SW480 (cell line): Measurements from ENCODE around the gene TERB2.
A peak's percentile ranks its signal among the peaks of the same experiment; 100 is the strongest.
"Not testable (repeated sequence)": the region's sequence is repeated elsewhere in the genome, so short reads cannot be mapped to it uniquely, and the experiment has no call there.

Experiments used
- DNase-seq: peaks from one replicate; pipeline ENCODE4 v3.0.0-alpha.2; 2016; ENCODE audit warnings: low spot score

TERB2 gene

DNA sequence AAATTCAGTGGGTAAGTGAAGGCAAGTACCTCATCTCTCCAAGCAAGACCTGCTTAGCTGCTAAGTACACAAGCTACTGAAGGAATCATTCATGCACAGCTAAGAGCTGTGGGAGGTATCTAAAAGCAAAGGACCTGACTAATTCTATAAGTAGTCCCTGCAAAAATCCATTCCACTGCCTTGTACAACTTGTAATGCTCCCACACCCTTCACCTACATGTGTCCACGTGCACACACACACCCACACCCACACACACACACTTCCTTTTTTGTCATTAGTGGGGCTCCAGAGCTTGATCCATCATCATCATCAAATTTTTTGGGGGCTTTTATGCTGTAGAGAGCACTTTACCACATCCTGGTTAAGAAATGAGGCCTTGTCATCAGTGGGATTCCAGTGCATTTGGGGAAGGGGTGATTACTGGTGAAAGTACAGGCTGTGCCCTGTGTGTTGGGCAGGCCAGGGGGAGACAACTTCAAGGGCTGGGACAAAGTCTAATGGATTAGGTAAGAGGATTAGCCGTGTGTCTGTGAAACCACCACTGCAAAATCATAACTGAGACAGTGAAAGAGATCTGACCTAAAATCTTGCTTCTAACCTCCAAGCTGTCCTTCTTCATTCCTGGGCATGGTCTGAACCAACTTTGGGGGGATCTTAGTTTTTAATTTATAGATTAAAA lies 47.4 kb downstream of the TERB2 start:
- not testable (repeated sequence) for DNase-seq

DNA sequence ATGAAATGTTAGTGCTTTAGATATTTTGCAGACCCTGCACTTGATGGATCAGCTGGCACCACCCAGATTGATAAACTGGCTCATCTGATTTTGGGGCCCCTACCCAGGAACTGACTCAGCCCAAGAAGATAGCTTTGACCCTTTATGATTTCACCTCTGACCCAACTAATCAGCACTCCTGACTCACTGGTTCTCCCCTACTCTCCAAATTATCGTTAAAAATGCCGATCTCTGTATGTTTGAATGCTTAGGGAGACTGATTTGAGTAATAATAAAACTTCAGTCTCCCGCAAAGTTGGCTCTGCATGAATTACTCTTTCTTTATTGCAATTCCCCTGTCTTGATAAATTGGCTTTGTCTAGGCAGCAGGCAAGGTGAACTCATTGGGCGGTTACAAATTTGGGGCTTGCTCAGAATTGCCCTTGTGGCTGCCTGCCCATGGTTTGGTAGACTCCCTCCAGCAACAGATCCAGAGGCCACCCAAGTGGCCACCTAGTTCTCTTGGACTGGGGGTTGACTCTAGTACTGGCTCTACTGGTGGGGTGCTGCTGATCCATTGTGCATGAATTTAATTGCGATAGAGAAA lies 48.2 kb downstream of the TERB2 start:
- DNase-seq: not testable (repeated sequence)

DNA sequence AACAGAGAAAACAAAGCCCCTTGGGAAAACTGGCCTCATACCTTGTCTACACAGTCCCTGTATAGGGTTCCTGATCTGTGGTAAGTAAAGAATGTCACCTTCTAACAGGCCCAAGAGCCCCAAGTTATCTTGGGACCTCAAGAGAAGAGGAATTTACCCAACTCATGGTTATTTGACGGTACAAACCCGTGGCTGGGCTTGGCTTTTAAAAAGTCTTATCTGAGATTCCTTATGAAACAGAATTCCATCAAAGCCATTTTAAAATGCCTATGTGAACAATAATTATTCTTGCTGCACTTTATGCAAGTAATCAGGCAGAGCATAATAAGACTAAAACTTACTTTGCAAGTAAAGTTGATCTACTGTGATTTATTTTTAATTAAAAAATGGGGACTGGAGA lies 52.6 kb downstream of the TERB2 start:
- DNase-seq: no peak

DNA sequence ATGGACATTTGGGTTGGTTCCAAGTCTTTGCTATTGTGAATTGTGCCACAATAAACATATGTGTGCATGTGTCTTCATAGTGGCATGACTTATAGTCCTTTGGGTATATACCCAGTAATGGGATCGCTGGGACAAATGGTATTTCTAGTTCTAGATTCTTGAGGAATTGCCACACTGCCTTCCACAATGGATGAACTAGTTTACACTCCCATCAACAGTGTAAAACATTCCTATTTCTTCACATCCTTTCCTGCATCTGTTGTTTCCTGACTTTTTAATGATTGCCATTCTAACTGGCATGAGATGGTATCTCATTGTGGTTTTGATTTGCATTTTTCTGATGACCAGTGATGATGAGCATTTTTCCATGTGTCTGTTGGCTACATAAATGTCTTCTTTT lies 58.6 kb downstream of the TERB2 start:
- not testable (repeated sequence) for DNase-seq

DNA sequence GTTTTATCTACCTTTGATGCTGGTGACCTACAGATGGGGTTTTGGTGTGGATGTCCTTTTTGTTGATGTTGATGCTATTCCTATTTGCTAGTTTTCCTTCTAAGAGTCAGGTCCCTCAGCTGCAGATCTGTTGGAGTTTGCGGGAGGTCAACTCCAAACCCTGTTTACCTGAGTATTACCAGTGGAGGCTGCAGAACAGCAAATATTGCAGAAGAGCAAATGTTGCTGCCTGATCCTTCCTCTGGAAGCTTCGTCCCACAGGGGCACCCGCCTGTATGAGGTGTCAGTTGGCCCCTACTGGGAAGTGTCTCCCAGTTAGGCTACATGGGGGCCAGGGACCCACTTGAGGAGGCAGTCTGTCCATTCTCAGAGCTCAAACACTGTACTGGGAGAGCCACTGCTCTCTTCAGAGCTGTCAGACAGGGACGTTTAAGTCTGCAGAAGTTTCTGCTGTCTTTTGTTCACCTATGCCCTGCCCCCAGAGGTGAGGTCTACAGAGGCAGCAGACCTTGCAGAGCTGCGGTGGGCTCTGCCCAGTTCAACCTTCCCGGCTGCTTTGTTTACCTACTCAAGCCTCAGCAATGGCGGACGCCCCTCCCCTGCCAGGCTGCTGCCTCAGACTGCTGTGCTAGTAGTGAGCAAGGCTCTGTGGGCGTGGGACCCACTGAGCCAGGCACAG lies 63.9 kb downstream of the TERB2 start:
- not testable (repeated sequence) for DNase-seq

DNA sequence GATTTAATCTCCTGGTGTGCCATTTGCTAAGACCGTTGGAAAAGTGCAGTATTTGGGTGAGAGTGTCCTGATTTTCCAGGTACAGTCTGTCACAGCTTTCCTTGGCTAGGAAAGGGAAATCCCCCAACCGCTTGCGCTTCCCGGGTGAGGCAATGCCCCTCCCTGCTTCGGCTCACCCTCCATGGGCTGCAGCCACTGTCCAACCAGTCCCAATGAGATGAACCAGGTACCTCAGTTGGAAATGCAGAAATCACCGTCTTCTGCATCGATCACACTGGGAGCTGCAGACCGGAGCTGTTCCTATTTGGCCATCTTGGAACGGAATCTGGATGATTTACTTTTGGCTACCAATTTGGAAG lies 64.4 kb downstream of the TERB2 start:
- not testable (repeated sequence) for DNase-seq

DNA sequence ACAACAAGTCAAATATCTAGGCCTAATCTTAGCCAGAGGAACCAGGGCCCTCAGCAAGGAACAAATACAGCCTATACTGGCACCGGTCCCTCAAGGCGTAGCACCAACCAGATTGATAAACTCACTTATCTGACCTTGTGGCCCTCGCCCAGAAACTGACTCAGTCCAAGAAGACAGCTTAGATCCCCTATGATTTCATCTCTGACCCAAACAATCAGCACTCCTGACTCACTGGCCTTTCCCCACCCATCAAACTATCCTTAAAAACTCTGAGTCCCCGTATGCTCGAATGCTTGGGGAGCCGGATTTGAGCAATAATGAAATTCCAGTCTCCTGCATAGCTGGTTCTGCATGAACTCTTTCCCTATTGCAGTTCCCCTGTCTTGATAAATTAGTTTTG lies 64.9 kb downstream of the TERB2 start:
- no peak for DNase-seq

DNA sequence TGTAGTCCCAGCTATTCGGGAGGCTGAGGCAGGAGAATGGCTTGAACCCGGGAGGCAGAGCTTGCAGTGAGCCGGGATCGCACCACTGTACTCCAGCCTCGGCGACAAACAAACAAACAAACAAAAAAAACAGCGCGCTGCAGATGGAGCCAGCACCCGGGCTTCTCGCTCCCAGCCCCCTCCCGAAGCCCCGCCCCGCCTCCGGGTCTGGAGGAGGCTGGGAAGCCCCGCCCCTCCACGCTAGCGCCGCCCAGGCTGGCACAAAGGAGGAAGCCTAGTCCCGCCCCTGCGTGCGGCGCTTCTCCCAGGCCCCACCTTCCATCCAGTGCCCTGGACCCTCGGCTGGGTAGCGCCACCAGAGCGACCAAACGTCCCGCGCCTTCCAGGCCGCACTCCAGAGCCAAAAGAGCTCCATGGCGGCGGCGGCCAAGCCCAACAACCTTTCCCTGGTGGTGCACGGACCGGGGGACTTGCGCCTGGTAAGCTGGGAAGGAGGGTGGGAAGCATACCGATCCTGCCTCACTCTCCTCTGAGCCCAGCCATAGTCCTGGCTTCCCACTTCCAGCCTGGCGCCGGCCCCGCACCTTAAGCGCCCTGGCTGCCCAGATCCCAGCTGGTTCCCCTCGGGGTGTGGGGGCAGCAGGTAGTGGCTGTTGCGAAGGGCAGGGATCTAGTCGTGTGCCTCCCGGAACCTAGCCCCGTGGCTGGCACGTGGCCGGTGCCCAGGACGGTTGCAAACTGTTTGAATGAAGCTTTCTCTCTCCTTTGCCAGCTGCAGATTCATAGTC lies 66.6 kb downstream of the TERB2 start, which contains the start of gene SORD:
Gene SORD, plus strand, starts transcription at position 325 of the 788 bp plus-strand sequence. Its CDS starts 89 bp downstream, at position 414.
- peak; percentile 71 for DNase-seq

DNA sequence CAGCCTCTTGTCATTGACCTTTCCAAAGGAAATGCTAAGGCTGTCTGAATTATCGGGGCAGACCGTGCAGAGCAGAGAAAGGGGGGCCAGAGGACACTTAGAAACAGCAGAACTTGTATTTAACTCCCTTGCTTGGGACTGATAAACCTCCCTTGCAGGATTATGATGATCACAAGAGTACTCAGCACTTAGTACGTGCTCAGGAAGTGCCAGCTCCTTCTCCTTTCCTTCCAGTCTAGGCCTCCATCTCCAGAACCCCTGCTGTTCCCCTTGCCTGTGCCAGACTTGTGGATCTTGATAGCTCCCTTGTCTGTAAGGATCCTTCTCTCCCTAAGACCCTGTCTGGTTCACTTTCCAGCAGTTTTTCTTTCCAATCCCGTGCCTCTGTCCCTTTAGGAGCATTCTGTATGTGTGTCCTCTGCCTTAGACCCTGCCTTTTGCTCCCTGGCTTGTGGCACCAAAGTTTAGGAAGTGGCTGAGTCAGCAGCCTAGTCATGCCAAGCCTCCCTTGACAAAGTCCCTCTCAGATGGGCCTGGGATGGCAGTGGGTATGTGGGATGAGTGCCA lies 67.3 kb downstream of the TERB2 start:
- DNase-seq: peak; percentile 9

DNA sequence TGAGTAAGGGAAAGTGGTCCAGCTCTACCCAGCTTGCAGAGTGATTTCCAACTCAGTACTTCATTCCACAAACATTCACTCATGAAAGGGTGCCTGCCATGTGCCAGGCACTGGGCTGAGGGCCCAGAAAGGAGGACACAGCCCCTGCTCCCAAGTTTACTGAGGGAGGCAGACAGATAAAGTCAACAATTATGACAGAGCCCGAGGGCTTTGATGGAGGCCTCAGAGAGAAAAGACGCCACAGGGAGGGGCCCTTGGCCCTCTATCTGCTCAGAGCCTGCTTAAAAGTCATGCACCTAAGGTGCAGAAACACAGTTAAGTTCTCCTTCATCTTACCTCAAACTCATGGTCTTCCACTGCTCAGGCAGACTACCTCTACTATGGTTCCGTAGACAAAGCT lies 68.2 kb downstream of the TERB2 start:
- DNase-seq: not testable (repeated sequence)

DNA sequence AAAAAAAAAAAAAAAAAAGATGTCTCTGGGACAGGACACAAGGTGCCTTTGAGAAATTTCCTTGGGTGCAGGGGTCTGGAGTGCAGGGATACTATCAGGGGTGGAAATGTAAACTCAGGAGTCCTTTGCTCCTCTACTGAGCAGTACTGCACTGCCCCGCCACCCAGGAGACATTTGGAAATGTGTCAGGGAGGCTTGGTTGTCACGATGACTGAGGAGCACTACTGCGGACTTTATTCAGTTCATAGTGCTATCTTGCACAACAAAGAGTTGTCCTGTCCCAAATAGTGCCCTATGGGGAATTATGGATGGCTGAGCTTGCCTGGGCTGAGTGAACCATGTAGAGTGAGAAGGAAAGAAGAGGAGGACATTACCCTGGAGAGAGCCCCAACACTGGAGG lies 69.1 kb downstream of the TERB2 start:
- not testable (repeated sequence) for DNase-seq

DNA sequence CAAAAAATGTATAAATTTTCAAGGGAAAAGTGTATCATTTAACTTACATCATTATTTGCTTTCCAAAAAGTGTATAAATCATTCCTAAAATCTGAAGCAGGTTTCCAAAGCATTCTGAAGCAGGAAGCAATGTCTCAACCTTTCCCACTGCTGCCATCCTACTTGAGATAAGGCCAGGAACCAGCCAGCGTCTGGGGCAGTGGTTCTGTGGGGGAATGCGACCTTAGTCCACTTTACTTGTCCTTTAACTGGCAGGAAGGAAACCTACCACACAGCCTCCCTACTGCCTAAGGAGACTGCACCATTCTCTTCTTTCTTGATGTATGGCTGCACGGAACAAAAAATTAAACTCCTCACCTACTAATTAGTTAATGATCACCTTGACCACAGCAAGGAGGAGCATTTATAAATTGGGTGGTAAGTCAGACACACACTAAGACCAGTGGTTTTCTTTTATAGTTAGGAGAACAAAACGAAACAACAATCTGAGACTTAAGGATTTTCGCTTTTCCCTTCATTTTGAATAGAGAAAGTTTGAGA lies 70.2 kb downstream of the TERB2 start:
- no peak for DNase-seq

DNA sequence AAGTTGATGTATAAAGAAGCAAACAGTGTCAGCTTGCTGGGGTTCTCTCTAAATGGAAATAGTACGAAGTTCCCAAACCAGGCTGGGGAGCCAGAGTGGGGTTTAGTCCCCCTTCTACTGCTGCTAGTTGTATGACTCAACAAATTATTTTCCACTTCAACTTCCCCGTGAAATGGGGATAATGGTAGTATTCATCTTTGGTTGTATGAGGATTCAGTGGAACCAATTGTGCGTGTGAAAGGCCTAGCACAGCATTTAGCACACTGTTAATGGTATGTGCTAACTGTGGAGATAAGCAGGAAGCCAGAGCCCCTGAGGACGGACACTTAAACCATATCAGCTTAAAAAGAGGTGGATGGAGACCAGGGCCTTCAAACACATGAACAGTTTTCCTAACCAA lies 70.7 kb downstream of the TERB2 start:
- no peak for DNase-seq
